Right hindlimb (tissue), 1 donor: ENCODE measurements around the gene CFAP46.
"Not testable (repeated sequence)": the region's sequence is repeated elsewhere in the genome, so short reads cannot be mapped to it uniquely, and the experiment has no call there.

ENCODE experiments used
- DNase-seq: peaks from one replicate; pipeline ENCODE4 v3.0.0-alpha.2; 2018

CFAP46 gene

DNA sequence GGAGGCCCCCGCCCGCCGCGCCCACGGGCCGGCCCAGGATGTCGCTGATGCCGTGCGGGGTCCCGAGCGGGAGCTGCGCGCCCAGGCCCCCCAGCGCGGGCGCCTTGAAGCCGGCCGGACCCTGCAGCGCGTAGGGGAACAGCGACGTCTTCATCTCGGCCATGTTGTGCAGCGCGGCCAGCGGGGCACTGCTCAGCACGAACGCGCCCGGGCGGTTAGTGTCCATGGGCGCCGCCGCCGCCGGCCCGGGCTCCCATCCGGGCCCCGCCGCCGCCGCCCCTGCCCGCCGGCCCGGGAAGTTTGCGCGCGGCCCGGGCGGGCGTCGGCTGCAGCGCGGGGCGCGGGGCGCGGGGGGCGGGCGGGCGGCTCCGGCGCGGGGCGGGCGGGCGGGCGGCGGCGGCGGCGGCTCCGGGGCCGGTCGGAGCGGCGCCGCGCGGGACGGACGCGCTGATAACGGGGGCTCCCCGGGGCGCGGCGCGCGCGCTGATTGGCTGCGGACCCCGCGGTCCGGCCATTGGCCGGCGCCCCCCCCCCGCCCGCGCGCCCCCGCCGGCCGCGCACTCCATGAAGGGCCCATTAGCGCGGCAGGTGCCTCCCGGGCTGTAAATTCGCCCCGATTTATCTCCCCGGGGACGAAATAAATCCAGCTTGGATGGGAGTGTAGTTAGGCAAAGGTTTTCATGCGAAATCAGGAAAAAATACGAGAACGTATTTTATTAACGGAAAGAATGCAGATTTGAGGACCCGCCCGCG lies 156.5 kb downstream of the CFAP46 start, which contains the start of gene NKX6-2:
NKX6-2 (minus strand) TSS at position 425 of the 753 bp plus-strand sequence; CDS start at position 226, 199 bp downstream.
- DNase-seq = no peak

DNA sequence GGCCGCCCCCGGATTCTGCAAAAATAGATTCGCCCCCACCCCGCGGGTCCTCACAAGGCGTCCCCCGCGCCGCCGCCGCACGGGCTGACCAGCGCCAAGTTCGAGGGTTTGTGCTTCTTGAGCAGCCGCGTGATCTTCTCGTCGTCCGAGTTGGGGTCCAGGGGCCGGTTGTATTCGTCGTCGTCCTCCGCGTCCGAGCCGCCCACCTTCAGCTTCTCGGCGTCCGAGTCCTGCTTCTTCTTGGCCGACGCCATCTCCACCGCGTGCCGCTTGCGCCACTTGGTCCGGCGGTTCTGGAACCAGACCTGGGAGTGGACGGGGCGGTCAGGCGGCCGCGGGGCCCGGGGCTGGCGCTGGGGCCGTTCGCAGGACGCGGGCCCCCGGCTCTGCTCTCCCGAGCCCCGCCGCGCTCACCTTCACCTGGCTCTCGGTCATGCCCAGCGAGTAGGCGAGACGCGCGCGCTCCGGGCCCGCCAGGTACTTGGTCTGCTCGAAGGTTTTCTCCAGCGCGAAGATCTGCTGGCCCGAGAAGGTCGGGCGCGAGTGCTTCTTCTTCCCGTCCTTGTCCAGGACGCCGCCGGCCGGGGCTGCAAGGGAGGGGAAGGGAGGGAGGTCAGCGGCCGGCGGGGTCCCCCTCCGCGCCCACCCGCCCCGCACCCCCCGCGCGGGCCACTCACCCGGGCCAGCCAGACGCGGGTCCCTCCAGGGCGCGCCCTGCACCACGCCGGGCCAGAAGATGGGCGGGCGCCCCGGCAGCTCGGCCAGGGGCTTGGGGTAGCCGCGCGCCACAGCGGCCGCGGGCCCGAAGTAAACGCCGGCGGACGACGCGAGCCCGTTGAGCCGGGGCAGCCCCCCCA lies 157.3 kb downstream of the CFAP46 start:
- no peak for DNase-seq

DNA sequence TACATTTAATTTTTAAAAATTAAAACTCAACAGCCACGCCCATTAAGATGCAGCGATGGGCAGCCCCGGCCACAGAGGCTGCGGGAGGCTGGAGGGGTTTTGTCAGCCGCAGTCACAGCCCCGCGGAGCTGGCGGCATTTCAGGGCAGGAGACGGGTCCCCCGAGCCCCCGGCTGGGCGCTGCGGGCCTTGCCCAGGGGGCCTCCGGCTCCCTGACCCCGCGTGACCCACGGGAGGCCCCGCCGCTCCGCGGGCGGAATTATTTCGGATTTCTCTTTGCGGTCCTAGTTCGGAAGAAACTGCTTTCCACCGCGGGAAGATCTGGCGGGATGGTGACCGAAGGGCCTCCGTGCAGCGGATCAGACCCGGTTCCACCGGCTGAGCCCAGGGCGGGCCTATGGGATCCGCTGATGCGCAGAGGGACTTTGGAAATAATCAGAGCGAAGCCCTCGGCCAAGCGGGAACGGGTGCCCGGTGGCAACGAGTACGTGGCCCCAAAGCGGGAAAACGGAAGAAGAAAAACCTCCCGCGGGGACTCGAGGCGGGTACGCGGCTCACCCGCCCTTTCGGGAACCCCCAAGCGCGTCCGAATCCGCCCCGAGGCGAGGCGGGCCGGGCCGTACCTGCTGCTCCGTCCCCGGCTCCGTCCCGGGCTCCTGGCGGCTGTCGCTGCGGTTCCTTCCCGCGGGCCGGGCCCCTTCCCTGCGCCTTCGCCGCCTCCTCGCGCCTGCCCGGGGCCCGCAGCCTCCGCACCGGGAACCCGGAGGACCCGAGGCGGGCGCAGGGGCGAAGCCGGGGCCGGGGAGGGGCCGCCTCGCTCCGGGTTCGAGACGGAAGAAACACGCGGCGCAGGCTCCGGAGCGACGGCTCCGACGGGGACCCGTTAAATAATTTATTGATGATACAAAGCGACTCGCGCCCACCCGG lies 158.2 kb downstream of the CFAP46 start:
- DNase-seq = no peak

DNA sequence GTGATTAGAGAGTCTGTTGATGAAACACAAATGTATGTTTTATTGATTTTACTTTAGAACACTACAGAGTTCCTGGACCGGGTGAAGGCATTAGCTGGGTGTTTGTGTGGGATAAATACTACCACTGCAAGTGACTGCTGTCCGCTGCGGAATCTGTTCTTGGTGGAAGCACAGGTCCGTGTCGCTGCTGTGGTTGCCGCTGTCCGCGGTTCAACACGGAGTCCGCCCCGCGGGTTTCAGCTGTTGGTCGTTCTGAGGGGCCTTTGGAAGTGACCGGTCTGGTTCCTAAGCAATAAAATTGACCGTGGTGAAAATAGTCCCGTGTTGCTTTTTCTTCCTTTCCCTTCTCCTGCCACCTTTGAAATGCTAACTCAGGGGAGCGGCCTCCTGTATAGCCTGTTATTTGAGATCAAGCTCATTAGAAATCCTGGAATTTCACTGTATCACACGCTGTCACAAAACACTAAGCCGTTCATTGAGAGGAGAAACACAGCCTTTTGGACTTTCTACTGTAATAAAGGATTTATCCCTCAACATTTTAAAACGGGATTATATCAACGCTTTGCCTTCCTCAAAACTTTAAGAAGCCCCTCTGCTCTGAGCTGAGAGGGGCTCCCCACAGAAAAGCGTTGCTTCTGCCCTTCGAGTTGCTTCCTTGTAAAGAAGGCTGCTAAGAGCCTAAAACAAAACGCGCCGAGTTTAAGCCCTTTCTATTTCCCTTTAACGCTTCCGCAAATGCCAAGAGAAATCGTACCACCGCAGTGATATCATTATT lies 159.0 kb downstream of the CFAP46 start:
- DNase-seq = no peak

DNA sequence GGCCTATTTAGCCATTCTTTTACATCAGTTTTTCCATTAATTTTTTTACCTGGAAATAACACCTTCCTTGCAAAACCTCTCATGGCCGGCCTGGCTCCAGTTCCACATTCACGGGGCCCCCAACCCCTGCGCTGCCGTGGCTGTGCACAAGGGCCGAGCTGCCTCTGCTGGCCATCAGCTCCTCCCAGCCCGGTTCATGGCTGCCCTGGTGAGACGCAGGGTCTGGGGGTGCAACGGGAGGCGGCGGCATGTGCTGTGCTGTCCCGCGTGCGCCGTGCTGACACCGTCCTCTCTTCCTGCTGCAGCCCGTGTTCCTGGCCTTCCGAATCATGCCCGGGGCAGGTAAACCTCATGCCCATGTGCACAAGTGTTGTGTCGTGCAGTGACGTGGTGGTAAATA lies 160.8 kb downstream of the CFAP46 start:
- no peak for DNase-seq

DNA sequence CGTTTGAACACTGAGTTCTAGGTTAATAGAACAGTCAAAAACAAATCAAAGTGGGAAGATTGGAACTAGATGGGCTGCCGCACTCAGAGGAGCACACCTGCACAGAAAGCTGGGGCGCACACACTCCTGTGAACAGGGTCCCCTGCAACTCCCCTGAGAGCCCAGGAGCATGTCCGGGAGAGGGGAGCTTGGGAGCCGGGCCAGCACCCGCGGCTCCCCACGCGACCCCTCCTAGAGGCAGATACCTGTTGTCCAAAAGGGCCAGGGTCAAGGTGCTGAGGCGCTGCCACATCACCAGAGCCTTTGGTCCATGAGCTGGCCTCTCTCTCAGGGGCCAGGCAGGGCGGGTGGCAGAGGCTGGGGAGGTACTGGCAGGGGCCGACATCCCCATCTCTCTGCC lies 162.0 kb downstream of the CFAP46 start:
- no peak for DNase-seq

DNA sequence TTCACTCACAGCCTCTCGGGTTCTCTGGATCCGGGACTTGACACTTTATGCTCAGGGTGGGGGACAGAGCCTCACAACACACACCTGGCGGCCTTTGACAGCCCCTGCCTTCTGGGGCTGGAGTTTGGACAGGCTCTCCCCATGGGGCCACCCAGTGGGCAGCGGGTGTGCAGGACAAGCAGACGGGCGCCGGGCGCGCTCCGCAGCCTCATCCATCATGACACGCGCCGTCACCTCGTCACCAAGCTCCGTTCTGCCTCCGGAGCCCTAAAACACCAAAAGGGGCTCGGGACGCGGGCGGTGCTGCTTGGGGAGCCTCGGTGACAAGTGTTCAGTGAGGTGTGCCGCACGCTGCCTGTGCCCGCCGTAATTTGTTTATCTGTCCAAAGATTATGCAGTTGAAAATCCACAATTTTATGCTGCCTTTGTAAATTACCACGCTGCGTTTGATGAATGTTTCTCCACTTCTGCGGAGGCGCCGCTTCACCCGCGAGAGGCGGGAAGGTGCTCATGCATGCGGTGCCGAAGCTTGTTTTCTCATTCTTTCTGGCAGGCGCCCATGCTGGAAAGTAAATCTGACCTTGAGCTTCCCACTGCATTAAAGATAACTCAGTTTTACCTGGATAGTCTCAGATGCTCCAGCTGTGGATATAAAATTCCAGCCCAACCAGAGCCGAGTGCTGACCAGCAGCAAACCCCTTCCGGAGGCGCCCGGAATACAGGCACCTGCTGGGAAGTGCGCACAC lies 162.6 kb downstream of the CFAP46 start:
- no peak for DNase-seq

DNA sequence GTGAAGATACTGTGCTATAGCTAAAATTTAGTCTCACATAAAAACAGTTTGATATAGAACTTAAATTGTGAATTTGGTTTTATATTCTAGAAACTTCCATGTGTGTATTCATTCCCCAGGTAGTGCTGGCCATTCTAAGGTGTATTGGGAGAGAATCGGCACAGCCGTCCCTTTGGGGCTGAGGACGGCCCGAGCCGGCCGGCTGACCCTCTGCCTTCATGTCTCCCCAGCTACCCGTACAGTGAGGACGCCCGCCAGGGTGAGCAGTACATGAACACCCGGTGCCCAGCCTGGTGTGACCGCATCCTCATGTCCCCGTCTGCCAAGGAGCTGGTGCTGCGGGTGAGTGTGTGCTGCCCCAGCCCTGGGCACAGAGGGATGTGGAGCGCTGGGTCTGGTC lies 164.9 kb downstream of the CFAP46 start:
- no peak for DNase-seq

DNA sequence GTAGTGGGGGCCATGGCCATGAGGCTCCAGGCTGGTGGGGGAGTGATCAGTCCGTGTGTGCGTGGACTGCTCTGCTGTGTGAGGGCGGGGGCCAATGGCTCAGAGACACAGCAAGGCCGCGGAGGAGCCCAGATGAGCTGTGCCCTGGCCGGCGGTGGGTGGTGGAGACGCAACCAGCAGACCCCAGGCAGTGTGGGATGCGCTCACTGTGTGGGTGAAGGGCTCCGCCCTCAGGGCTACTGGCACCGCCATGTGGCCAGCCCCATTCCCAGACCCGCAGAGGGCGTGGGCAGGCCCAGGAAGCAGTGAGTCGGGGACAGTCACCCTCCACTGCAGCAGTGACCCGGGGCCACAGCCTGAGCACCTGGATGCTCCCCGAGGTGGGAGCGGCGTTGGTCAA lies 165.5 kb downstream of the CFAP46 start:
- no peak for DNase-seq

DNA sequence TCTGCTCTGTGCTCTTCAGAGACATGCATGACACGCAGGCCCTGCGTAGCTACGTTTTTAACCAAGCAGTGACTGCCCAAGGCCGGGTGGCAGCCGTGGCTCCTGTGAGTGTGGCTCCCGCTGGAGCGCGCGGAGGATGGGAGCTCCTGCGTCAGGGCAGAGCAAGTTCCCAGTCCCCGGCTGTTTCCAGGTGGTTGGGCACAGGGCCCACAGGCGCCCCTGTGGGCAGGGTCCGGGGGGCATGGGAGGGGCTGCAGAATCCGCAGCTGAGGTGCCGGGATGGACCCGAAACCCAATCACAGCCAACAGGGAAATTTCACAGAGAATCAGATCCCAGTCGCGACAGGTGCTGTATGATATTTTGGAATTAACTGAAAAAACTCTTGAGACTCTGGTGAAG lies 166.2 kb downstream of the CFAP46 start:
- no peak for DNase-seq

DNA sequence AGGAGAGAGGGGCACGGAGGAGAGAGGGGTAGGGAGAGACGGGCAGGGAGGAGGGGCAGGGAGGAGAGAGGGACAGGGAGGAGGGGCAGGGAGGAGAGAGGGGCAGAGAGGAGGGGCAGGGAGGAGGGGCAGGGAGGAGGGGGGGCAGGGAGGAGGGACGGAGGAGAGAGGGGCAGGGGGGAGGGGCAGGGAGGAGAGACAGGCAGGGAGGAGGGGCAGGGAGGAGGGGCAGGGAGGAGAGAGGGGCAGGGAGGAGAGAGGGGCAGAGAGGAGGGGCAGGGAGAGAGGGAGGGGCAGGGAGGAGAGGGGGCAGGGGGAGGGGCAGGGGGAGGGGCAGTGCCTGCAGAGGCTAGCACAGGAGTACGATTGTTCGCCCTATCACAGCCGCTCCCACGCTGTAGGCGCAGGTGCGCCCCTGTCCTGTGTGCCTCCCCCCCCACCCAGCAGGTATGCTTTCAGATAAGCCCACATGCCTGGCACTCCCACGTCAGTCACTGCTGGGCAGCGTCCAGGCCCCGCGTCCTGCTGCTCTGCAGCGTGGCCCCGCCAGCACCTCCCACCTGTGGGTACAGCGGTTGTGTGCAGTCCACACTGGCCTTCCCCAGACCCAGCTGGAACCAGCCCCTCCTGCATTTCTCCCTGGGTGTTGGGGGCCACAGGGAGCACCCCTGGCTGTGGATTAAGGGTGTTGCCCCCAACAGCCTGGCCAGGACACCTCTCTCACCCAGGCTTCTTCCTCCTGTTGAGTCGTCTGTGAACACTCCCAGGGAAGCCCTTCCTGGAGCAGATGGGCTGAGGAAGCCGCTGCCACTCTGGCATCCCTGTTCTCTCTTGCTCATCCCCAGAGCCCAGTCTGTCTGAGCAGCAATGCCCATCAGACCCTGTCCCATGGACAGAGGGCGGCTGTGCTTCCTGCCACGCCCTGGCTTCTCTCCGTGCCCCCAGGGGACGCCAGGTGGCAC lies 167.2 kb downstream of the CFAP46 start:
- no peak for DNase-seq

DNA sequence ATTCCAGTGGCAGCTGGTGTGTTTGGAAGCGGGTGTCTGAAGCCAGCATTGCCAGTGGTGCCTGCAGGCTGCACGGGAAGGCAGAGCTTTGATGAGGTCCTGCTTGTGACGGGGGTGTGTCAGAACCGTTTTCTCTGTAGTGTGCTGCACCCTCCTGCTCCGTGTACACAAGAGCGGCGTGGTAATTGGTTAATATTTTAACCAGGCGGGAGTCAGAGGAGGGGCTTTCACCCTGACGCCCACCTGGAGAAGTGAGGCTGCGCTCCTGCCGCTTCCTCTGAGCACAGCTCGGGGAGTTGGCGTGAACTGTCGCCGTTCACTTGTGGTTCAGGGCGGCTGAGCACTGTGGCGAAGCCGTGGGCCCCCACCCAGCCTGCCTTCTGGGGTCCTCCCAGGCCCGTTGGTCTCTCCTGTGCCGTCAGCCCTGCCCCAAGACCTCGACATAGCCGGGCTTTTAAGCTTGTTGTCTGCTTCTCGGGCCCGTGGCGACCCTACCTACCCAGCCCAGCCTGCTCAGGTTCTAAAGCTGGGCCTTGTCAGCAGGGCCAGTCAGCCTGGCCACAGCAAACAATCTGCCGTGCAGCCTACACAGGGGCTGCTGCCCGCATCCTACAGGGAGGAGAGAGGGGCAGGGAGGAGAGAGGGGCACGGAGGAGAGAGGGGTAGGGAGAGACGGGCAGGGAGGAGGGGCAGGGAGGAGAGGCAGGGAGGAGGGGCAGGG lies 168.0 kb downstream of the CFAP46 start:
- DNase-seq = no peak

DNA sequence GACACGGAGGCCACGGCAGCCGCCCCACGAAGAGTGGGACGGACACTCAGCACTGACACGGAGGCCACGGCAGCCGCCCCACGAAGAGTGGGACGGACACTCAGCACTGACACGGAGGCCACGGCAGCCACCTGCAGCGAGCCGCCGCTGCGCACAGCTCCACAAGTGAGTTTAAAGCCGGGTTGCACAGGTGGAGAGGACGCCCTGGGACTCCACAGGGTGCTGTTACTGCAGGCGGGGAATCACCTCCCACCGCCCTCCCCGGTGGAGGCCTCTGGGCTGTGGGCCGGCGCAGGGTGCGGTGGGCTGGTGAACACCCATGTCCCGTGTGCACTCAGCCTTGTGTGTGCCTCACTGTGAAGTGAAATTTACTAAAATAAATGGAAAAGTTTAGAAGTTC lies 169.6 kb downstream of the CFAP46 start:
- not testable (repeated sequence) for DNase-seq

DNA sequence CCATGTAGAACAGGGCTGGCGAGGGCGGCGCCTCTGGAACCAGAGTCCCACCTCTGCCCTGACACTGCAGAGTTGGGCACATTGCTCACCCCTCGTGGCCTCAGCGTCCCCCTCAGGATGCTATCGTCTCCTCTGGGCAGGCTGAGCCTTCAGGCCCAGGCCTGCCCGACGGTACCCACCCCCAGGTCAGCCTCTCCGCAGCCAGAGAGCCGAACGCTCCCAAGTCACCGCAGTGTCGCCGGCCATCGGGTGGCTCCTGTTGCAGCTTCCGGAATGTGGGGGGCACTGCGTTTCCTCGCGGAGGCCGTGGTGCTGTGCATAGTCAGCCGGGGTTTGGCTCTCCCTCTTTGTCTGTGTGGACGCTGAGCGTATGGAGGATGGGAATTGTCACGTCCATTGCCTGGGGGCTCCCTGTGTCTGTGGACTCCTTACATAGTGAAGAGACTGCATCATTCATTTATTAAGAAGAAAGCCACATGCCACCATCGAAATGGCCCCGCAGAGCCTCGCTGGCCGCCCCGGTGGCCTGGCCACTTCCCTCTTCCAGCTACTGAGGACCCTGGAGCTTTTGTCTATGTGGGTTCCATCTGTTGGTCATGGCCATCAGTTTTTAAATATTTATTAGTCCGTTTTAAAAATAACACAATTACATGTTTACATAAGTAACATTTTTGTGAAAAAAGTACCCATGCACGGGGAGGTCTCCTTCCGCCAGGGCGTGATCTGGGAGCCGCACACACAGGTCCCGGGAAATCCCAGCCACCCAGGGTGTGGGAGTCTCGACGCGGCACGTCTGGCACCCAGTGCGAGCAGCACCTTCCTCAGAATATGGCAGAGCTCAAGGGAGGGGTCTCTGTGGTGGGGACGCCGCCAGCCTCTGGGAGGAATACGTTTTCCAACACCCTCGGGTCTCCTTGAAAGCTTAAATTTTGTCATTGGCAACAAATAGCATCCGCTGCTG lies 172.0 kb downstream of the CFAP46 start:
- no peak for DNase-seq

DNA sequence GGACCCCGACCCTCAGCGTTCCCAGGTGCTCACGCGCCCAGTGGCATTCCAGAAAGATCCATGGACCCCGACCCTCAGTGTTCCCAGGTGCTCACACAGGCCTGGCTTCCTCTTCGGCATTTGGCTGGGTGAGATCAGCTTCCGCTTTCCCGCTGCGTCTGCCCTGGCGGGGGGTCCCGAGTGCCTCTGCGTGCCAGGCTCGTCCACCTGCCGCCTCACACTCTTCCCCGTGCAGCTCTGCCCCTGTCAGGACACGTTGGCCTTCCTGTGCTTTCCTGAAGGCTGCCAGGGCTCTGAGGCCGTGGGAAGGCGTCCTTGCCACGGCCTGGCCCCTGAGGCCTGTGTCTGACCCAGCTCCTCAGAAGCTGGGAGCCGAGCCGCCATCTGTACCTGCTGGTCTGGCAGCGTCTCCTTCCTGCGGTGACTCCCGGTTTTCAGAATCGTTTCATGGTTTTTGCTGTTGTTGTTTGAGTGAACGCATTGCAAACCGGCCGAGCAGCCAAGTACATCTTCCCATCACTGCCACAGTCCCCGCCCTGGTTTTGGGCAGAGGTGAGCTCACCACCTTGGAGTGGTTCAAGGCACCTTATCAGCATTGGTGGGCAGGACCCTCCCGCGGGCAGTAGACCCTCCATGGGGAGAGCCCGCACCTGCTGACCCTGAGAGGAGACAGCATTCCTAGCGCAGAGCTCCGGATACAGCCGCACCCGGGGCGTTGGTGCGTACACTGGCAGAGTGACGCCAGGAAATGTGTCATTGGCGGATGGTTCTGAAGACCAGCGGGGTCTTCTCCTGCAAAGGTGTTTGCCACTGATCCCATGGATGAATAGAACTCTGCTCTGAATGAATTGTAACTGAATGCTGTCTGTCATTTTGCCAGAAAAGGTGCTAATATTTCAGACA lies 173.8 kb downstream of the CFAP46 start:
- no peak for DNase-seq

DNA sequence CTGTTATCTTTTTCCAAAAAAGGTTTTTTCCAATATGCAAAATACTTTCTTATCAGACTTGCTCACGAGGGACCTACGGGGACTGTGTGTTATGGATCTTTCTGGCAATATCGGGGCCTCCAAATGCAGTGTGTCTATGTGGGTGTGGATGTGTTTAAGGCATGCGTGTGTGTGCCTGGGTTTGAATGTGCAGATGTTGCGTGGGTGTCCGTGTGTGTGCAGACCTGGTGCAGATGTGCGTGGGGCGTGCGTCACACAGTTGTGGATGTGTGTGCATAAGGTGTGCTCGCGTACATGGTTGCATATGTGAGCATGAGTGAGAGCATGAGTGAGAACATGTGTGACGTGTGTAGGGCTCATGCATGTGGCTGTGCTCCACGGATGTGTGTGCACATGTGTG lies 176.1 kb downstream of the CFAP46 start:
- DNase-seq = no peak

DNA sequence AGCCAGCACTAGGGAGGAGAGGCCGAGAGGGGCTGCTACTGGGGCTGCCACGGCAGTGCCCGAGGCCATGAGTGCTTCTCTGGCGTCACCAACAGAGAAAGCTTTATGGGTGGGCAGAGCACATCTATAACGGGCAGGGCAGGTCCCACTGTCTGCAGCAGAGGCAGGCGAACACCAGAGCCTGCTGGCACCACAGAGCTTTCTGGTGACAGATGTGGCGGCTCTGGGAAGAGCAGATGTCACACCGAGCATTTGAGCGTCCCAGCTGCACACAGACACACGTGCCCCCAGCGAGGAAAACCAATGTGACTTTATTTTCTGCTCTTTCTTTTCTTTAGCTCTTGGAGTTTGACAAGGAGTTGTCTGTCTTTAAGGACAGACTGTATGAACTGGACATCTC lies 176.9 kb downstream of the CFAP46 start:
- no peak for DNase-seq
